A549 (cell line): ENCODE data around the gene GRAMD2A.

Source experiments
- CEBPB ChIP-seq, 2 experiments: fragments of >200 bp in 1 of 2; sonication (Bioruptor Twin) in 1 of 2; formaldehyde crosslinking in 1 of 2; IDR thresholded peaks; 2 replicates each; pipeline ENCODE4 v1.6.1; 2012 to 2016
- EHMT2 ChIP-seq: fragments of 200-600 bp; sonication (generic); IDR thresholded peaks from 2 replicates; pipeline ENCODE4 v1.6.1; 2016; ENCODE audit warnings: antibody characterized with exemption, low read depth, mild to moderate bottlenecking, moderate library complexity
- JUN ChIP-seq, 2 experiments: fragments of >200 bp; sonication (Bioruptor Twin); formaldehyde crosslinking; IDR thresholded peaks; 2 replicates in 1 of 2; 3 replicates in 1 of 2; pipeline ENCODE4 v1.6.1; 2016 to 2017
- POLR2A ChIP-seq: IDR thresholded peaks from 2 replicates; pipeline ENCODE4 v1.6.1; 2012; ENCODE audit warnings: mild to moderate bottlenecking, low read length
- RFX5 ChIP-seq: fragments of 450-650 bp; IDR thresholded peaks from 2 replicates; pipeline ENCODE4 v1.7.1; 2014; ENCODE audit warnings: antibody characterized with exemption, mild to moderate bottlenecking, moderate library complexity
- TF ChIP-seq, protein P1 (sequence below): fragments of >200 bp; sonication (Bioruptor Twin); formaldehyde crosslinking; IDR thresholded peaks from 3 replicates; pipeline ENCODE4 v1.5.1; 2016
- TF ChIP-seq, protein P2 (sequence below): fragments of 450-650 bp; IDR thresholded peaks from 2 replicates; pipeline ENCODE4 v1.6.1; 2014; ENCODE audit warnings: antibody characterized with exemption

DNA sequence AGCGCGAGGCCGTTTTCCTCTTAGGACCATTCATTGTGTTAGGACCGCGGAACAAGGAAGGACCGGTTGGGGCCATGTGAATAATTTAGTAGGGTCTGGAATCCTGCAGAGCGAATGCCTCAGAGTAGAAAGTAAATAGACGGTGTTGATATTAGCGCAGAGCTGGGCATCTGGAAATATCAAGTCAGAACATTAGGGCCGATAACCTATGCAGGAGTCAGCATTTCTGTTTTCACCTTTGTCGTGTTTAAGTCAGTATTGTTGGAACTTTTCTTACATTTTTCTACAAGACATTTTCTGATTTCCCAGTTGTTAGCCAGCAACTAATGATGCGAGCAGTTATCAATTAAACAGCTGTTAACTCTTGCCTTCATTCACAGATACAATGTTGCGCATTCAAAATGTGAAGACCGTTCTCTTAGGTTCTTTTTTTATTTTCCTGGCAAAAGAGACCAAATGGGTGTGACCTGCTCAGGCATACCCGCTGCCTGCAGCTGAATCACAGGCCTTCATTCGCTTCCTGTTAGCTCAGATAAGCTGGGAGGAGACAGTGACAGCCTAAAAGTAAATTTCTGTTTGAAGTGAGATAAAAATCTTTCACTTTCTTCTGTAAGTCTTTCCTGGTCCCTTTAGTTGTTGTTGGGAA lies 34.4 kb upstream of the GRAMD2A start:
- TF ChIP-seq, protein P1, sequence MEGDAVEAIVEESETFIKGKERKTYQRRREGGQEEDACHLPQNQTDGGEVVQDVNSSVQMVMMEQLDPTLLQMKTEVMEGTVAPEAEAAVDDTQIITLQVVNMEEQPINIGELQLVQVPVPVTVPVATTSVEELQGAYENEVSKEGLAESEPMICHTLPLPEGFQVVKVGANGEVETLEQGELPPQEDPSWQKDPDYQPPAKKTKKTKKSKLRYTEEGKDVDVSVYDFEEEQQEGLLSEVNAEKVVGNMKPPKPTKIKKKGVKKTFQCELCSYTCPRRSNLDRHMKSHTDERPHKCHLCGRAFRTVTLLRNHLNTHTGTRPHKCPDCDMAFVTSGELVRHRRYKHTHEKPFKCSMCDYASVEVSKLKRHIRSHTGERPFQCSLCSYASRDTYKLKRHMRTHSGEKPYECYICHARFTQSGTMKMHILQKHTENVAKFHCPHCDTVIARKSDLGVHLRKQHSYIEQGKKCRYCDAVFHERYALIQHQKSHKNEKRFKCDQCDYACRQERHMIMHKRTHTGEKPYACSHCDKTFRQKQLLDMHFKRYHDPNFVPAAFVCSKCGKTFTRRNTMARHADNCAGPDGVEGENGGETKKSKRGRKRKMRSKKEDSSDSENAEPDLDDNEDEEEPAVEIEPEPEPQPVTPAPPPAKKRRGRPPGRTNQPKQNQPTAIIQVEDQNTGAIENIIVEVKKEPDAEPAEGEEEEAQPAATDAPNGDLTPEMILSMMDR, result no peak
- TF ChIP-seq EHMT2 (no peak), RFX5 (peak; percentile 88), CEBPB (IDR thresholded peaks at IDR 0.05) (no peak), POLR2A (no peak; the same call in 1 of the 2 replicates), JUN (IDR thresholded peaks at IDR 0.05) (no peak)
- TF ChIP-seq, protein P2, sequence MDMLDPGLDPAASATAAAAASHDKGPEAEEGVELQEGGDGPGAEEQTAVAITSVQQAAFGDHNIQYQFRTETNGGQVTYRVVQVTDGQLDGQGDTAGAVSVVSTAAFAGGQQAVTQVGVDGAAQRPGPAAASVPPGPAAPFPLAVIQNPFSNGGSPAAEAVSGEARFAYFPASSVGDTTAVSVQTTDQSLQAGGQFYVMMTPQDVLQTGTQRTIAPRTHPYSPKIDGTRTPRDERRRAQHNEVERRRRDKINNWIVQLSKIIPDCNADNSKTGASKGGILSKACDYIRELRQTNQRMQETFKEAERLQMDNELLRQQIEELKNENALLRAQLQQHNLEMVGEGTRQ, result no peak
